GM19099 (cell line): ENCODE data around the gene ALDH1L2.

Experiments used
- POLR2A ChIP-seq: IDR thresholded peaks from 3 replicates; pipeline ENCODE4 v1.6.1; 2011; ENCODE audit warnings: low read depth; ENCODE audit not compliant: insufficient read length; ENCODE audit errors: extremely low read depth

The ALDH1L2 gene

DNA sequence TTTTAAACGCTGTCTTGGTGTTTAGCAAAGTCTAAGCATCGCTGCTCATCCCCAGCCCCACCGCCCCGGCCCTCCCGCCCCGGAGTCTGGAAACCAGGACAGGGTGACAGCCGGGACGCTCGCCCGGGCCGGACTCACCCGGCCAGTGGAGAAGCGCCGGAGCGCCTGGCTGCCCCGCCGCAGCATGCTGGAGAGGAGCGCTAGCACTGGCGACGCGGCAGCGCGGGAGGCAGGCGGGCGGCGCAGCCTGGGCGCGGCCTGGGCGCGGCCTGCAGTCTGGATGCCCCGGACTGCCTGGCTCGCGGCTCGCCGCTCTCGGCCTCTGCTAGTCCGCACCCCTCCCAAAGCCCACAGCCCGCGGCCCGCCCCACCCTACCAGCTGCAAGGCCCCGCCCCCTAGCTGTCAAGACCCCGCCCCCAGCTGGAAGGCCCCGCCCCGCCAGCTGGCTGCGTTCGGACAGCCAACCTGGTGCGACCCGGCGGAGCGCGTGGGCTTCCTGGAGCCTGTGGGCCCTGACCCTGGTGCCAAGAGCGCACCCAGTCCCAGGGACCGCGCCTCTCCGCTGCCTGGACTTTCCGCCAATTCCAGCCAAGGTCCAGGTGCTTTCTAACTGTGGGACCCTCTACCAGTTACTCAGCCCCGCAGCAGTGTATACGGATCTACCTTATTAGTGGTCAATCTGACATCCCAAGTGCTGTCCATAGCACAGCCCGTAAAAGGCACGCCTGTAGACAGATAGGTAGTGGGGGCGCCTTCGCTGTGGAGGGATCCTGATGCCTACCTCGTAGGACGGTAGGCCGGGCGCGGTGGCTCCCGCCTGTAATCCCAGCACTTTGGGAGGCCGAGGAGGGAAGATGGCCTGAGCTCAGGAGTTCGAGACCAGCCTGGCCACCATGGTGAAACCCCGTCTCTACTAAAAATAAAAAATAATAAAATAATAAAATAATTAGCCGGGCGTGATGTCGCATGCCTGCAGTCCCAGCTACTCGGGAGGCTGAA lies at the start of gene ALDH1L2:
Gene ALDH1L2 (minus strand): TSS at position 208 of the 1,000 bp plus-strand sequence. CDS start 22 bp downstream, at position 186.
- TF ChIP-seq POLR2A: peak; percentile 51

DNA sequence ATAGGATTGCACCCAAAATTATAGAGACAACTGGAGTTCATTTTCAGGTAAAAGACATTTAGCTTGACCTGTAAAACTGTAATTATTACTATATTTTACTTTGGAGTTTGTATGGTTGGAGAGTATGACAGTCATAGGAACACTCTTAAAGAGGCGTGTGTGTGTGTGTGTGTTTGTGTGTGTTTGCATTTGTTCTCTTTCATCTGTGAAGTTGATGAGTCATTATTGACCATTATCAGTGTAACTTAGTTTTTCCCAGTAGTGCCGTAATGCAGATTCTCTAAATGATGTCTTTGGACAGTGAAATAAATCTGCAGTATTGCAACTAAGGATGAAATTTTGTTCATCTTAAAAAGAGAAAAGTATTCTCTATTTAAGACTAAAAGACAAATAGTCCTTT lies 36.3 kb upstream of the ALDH1L2 start:
- TF ChIP-seq POLR2A: no peak

DNA sequence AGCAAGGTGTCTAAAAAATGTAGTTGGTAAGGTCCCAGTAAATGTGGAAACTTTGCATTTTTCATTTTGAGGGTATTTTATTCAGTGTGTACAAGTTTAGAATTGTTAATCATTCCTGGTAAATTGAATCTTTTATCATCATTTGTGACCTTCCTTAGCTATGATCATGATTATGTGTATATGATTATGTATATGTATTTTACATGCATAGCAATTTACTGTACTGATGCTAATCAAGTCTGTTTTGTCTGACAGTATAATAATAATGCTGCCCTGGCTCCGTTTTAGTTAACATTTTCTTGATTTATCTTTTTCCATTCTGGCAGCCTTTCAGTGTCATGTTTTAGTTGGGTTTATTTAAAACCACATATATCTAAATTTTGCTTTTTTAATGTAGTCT lies 32.7 kb upstream of the ALDH1L2 start:
- no peak for TF ChIP-seq POLR2A

DNA sequence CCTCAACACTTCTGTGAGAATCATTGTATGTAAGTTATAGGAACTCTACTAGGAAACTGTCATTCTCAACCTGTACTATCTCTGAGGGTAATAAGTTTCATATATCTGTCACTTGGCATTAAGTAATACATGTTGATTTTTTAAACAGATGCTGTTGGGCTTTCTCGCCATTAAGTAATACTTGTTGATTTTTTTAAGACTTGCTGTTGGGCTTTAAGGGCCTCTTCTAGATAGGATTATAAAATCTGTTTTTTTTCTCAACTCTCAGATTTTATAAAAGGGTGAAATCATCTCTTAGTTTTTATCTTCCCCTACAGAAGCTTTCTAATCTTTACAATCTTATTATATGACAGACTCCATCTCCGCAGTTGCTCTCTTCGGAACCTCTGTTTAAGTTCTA lies 28.8 kb upstream of the ALDH1L2 start:
- no peak for TF ChIP-seq POLR2A

DNA sequence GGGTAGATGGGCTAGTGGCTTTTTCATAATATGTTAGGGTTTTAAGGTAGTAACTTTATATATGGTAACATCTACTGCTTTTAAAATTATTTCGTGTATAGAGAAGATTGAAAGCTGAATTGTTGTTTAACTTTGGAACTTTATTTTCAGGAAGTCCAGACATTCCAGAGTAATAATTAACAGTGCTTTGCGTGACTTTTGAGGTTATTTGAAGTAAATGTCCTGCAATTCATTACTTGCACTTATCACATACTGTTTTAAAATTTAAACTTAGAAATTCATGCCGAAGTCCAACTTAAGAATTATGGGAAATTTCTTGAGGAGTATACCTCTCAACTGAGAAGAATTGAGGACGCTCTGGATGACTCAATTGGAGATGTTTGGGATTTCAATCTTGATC lies 26.6 kb upstream of the ALDH1L2 start:
- no peak for TF ChIP-seq POLR2A

DNA sequence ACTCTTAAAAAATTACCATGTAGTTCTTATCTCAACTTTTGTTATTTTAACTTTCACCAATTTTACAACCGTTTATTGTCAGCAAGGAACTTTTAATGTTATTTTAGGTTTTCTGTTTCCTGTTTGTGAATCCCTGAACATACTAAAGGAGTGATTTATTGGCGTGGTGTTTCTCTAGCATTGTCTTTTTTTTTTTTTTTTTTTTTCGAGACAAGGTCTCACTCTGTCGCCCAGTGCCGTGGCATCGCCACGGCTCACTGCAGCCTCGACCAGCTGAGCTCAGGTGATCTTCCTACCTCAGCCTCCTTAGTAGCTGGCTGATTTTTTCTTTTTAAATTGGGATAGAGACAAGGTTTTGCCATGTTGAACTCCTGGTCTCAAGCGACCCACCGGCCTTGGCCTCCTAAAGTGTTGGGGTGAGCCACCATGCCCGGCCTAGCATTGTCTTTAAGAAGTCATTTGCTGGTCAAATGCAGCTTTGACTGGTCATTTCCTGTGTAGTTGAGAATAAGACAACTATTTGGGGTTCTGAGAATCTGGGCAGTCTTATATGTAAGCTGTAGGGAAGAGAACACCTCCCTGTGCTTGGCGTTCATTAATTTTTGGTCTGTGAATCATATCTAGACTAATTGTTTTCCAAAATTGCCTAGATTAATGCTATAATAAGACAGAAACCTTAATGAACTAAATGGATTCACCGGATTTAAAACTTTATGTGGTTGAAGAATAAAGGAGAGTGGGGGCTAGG lies 25.4 kb upstream of the ALDH1L2 start:
- TF ChIP-seq POLR2A: peak; percentile 58

DNA sequence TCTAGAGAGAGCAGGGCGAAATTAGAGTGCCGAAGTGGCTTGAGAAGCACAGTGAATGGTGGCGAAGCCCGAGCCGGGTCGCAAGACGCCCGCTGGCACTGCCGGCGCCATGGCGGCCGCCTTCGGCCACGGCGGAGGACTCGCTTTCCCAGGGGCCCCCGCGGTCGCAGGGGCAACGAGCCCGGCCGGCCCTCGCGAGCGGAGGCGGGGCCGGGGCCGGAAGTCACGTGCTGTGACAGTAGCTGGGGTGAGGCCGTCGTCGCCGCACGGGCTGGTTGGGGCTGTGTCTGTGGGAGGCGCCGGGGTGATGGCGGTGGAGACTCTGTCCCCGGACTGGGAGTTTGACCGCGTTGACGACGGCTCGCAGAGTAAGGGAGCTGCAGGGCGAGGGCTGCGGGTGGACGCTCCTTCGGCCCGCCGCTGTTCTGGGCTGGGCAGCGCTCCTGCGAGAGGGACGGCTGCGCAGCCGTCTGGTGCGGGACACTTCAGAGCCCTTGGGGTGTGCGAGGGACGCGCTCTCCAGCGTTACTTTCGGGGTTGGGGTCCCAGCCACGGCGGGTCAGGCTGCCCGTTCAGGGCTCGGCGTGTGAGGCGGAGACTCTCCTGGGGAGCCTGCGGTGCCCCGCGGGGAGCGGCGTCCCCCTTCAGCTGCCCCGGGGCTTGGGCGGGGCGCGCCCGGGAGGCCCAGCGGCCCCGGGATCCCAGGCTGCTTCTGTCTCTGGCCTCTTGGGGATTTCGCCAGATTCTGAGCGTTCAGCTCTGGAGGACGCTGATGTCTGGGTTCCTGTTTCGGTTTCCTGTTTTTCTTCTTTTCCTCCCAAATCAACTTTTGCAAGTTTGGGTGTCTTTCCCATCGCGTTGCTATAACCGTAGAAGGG lies 23.5 kb upstream of the ALDH1L2 start, which contains the start of gene WASHC4:
Gene WASHC4 (plus strand): TSS at position 238 of the 878 bp plus-strand sequence. CDS start 70 bp downstream, at position 308.
- peak; percentile 99 for TF ChIP-seq POLR2A

DNA sequence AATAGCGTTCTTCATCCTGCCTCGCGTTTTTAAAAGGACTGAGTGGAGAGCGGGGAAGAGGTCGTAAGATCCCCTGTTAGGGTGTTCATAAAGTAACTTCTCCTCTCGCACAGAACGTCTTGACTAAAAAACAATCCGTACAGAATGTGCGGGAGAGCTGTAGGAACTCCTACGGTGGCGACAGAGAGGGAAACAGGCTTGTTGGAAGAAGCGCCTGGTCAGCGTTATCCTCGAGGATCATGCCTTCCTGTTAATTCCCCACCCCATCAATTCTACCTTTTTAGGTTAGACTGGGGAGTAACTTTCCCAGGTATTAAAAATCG lies 22.9 kb upstream of the ALDH1L2 start:
- TF ChIP-seq POLR2A: no peak

DNA sequence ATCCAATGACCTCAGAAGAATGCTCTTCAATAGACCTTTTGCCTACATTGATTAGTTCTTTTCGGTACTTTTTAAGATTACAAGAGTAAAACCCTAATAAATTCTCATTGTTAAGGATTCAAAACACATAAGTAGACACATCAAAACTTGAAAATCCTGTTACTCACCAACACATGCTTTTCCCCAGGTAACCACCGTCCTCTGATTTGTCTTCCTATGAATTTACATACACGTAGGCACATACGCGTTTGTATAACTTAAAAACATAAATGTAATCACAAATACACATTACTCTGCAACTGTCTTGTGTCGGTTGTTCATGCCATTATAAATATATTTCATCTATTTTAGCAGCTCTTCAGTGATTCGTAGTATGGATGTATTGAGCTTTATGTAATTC lies 22.4 kb upstream of the ALDH1L2 start:
- TF ChIP-seq POLR2A: no peak

DNA sequence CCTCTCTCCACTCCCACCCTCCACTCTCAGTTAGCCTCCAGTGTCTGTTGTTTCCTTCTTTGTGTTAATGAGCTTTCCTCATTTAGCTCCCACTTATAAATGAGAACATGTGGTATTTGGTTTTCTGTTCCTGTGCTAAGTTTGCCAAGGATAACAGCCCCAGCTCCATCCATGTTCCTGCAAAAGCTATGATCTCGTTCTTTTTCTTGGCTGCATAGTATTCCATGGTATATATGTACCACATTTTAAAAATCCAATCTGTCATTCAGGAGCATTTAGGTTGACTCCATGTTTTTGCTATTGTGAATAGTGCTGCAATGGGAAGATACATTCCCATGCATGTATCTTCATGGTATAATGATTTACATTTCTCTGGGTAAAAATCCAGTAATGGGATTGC lies 20.5 kb upstream of the ALDH1L2 start:
- TF ChIP-seq POLR2A: no peak

DNA sequence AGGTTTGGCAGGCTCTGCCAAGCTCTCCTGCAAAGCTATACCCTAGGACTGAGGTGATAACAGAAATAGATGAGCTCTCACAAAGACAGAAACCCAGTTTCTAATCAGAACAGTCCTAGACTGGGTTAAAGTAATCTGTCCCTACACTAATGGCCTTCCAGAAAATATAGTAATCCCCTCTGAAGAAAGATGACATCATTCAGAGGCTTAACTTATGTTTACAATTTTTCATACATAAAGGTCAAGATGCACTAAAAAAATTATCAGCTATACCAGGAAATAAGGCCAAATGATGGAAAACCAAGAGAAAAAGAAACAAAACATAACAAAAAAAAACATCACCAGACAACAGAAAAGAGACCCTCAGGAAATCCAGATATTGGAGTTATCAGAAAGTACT lies 18.4 kb upstream of the ALDH1L2 start:
- no peak for TF ChIP-seq POLR2A

DNA sequence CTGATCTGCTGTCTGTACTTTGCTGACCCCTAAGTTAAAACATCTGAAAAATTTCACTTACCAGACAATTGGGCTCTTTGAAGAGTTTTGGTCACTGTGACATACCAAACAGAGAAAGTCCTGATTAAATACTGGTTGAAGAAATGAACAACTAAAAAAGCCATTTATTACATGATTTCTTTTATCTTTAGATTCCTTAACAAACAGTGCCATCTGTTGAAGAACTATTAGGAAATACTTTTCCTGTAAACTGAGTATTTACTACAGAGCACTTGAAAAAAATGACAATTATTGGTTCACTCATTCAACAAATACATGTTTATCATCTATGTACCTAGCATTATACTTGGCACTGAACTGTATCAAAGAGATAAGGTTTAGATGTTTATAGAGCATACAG lies 16.7 kb upstream of the ALDH1L2 start:
- no peak for TF ChIP-seq POLR2A

DNA sequence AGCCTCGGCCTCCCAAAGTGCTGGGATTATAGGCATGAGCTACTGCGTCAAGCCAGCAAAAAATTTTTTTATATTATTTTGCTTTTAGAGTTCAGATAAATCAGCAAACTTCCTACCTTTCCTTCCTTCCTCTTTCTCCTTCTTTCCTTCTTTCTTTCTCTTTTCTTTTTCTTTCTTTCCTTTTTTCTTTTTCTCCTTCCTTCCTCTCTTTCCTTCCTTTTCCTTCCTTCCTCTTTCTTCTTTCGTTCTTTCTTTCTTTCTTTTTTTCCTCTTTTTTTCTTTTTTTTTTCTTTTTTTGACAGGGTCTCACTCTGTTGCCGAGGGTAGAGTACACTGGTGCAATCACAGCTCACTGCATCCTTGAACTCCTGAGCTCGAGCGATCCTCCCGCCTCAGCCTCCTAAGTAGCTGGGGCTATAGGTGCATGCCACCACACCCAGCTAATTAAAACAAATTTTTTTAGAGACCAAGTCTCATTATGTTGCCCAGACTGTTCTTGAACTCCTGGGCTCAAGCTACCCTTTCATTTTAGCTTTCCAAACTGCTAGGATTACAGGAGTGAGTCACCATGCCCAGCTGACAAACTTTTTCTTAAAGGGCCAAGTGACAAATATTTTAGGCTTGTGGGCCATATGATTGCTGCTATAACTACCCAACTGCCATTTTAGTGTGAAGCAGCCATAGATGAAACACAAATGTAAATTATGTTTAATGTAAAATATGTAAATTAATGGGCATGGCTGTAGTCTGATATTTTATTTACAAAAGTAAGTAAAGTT lies 16.1 kb upstream of the ALDH1L2 start:
- TF ChIP-seq POLR2A: no peak

DNA sequence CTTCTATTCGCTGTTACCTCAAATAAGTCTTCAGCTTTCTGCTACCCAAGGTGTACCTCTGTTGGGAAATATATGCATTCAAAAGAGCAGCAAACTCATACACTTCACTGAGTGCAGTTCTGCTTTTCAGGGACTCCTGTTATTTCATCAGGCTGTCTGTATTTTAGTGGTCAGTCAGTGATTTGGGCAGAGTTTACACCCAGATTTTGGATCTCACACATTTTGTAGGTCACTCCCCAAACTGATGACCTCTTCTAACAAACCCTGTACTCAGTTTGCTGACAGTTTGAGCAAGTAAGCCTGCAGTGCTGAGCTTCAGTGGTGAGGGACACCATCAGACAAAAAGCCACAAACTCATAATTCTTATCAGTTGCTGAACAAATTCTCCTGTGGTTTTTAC lies 15.1 kb upstream of the ALDH1L2 start:
- no peak for TF ChIP-seq POLR2A
